Stimulated activated CD8-positive, alpha-beta memory T cell treated with anti-CD3 and anti-CD28 coated beads, Interleukin-15, amount 100 ng/mL, for 4 hours (primary cell): ENCODE results near the gene ZNF22.

Experiments used
- DNase-seq, 2 donors: peaks; one replicate each; pipeline ENCODE4 v3.0.0-alpha.2; 2020; ENCODE audit warnings: low read depth in 2 of 2

ZNF22 gene

DNA sequence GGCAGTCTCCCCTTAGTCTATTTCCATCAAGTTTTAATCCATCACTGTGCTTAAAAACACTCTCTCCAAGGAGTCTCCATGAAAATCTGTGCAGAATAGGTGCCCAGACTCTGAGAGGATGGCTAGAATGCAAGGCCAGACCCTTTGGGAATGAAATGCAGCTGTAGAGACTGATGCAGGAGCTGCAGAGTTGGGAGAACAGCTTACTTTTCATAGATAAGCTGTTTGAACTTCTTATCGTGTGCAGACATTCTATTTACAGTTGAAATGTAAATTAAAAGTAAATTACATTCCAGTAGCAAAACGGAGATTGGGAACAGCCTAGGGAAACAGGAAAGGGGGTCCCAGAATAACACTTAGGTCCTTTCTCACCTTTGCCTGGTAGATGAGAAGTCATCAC is 14.9 kb downstream of the ZNF22 start:
- no peak for DNase-seq

DNA sequence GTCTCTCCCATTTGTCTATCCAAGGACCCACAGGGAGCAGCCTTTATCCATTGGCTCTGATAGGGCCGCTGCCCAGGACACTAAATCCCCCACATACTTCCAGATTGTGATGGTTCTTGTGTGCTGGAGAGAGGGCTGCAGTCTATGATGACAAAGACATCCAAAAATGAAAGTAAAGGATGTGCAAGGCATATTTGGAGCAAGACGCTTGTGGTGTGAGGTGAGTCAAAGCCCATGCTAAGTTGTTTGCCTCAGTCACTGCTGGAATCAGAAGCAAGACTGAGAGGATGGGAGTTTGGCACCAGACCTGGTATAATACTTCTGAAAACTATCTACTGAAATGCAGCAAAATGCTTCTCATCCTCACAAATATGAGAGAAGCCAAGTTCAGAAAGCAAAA is 22.7 kb downstream of the ZNF22 start:
- no peak for DNase-seq

DNA sequence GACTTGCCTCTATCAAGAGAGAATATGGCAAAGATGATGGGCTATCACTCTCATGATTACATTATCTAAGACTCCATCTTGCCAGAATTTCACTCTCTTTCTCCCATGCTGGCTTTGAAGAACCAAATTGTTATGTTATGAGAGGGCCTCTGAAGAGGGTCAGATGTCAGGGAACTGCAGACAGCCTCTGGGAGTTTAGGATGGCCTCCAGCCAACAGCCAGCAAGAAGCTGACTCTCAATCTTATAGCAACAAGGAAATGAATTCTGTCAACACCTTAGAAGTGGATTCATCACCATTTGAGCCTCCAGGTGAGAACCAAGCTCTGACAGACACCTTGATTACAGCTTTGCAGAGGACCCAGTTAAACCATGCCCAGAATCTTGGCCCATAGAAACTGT is 33.6 kb downstream of the ZNF22 start:
- no peak for DNase-seq

DNA sequence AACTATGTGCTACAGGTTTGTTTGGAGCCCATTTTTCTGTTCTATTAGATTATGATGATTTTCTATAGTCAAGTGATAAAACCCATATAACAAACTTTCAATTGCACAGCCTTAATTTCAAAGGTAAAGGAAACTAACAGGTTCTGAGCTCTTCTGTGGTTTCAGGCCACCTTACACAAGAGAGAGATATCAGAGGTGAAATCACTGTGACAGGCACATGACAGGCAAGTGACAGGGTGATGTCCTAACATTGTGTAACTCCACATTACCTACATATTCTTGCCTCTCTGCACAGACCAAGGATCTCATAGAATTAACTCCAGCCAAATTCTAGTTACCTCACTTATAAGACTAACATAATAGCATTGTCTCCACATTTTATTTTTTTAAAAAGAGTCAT is 35.0 kb downstream of the ZNF22 start:
- no peak for DNase-seq

DNA sequence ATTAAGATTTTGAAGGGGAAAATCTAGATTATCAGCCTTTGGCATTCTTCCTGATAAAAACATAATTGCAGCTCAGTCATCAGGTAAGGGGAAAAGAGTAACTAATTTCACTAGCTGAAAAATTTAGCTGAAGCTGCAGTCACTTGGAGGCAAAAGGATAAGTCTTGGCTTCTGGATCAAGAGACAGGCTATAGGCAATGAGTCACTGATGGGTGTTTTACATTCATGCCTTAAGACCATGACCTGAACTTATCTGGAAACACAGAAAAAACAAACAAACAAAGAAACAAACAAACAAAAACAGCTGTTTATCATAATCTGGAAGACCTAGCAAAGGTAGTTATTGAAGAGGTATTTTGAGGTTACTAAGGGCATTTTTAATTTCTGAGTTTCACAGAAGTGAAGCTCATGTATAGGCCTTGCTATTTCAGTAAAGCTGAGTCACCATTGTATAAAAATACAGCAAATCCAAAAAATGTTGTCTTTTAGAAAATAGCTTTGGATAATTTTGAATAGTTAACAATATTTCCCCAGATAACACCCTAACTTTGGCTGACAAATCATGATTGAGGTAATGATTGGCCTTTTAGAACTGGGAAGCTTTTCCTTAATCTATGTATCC is 40.3 kb downstream of the ZNF22 start:
- DNase-seq: no peak

DNA sequence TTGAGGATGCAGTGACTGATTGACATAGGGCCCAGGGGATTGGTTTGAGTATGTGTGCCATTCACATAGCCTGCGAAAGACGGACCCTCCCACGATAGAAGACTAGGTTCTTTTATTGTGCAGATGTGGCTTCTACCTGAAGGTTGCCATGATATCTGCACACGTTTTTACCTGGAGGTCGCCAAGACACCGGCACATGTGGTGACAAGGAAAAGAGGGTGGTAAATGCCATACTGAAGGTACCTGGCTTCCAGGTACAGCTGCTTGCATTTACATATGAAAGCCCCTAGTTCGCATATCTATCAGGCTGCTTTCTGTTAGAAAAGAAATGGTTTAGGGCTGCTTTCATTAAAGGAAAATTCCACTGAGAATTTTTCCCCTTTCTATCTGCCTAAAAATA is 43.6 kb downstream of the ZNF22 start:
- no peak for DNase-seq

DNA sequence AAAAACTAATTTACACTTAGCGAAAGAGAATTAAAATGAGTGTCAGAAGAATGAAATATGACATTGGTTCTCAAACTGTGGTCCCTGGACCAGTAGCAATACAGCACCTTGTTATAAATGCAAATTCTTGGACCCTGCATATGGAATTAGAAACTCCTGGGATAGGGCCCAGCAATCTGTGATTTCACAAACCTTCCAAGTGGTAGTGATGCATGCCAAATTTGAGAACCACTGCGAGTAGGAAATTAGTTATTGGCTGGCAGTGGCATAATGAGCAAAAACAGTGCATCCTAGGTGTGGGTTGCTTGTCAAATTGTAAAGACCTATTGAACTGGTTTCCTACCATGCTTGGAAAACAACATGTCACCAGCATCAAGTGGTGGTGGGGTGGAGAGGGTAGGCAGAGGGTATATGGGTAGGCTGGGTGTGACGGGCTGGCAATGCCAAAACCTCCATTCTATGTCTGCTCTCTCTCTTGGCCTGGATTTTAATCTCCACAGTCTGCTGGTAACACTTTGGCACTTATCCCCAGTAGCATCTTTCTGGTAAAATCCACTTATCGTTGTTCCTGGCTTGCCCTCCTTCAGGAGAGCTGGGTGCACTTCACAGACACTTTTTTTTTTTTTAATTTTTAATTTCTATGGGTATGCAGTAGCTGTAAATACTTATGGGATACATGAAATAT is 50.0 kb downstream of the ZNF22 start:
- DNase-seq: no peak

DNA sequence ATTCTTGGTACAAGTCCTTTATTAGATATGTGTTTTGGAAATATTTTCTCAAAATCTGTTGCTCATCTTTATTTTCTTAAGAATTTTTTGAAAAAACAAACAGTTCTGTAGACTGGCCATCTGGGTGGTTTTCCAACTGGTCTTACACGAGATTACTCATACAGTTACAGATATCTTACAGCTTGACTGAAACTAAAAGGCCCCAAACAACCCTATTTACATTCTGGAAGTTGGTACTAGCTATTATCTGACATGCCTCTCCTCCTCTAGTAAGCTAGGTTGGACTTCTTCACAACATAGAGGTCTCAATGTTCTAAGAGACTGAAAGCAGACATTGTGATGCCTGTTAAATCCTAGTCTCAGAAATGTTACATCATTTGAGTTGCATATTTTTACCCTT is 52.0 kb downstream of the ZNF22 start:
- DNase-seq: no peak

DNA sequence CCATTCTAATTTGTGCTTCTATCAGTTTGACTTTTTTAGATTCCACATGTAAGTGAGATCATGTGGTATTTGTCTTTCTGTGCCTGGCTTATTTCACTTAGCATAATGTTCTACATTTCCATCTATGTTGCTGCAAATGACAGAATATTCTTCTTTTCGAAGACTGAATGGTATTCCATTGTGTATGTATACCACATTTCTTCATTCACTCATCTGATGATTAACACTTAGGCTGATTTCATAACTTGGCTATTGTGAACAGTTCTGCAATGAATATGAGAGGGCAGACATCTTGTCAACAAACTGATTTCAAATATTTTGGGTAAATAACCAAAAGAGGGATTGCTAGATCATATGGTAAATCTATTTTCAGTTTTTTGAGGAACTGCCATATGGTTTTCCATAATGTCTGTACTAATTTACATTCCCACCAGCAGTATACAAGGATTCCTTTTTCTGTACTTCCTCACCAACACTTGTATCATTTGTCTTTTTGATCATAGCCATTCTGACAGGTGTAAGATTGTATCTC is 52.9 kb downstream of the ZNF22 start:
- DNase-seq: no peak
